NCI-H526 treated with DMSO at 0.1 percent for 48 hours (cell line): ENCODE measurements around the gene CLPTM1.
"Not testable (repeated sequence)": the region's sequence is repeated elsewhere in the genome, so short reads cannot be mapped to it uniquely, and the experiment has no call there.

Experiments used
- DNase-seq: peaks from one replicate; lab custom pipeline; 2025; lab: John Stamatoyannopoulos, UW

CLPTM1 gene

GRCh38 chr19:44954649-44955504, at the start of gene CLPTM1:
Gene CLPTM1, plus strand, starts transcription at chr19:44955380. Its CDS starts 16 bp downstream, at chr19:44955396.
- DNase-seq: peak; percentile 96

GRCh38 chr19:44905437-44906160, 49.6 kb upstream of the CLPTM1 start, which contains the start of gene APOE:
Gene APOE, plus strand, starts transcription at chr19:44905796. Its CDS starts 829 bp downstream, at chr19:44906625.
- DNase-seq: no peak

GRCh38 chr19:44907613-44908012, 47.6 kb upstream of the CLPTM1 start:
- DNase-seq: no peak

- DNase-seq: no peak
Observed at GRCh38 chr19:44908074-44908835, 46.9 kb upstream of the CLPTM1 start.

GRCh38 chr19:44908836-44909261, 46.3 kb upstream of the CLPTM1 start:
- DNase-seq: no peak

- DNase-seq: no peak
Observed at GRCh38 chr19:44909775-44910174, 45.4 kb upstream of the CLPTM1 start.

GRCh38 chr19:44911896-44912295, 43.3 kb upstream of the CLPTM1 start:
- DNase-seq: not testable (repeated sequence)

- no peak for DNase-seq
Observed at GRCh38 chr19:44912854-44913253, 42.3 kb upstream of the CLPTM1 start.

GRCh38 chr19:44913512-44914432, 41.4 kb upstream of the CLPTM1 start:
- not testable (repeated sequence) for DNase-seq

GRCh38 chr19:44914433-44915206, 40.6 kb upstream of the CLPTM1 start, which contains the start of gene APOC1:
Gene APOC1, plus strand, starts transcription at chr19:44914608. Its CDS starts 284 bp downstream, at chr19:44914892.
- DNase-seq: peak; percentile 76

GRCh38 chr19:44924243-44924725, 30.9 kb upstream of the CLPTM1 start:
- DNase-seq: no peak

GRCh38 chr19:44925114-44925891, 29.9 kb upstream of the CLPTM1 start:
- no peak for DNase-seq

- not testable (repeated sequence) for DNase-seq
Observed at GRCh38 chr19:44926245-44927077, 28.7 kb upstream of the CLPTM1 start.

GRCh38 chr19:44927746-44928145, 27.4 kb upstream of the CLPTM1 start:
- no peak for DNase-seq

GRCh38 chr19:44930088-44930487, 25.1 kb upstream of the CLPTM1 start:
- DNase-seq: no peak

- DNase-seq: no peak
Observed at GRCh38 chr19:44931541-44931940, 23.6 kb upstream of the CLPTM1 start.

GRCh38 chr19:44939668-44940067, 15.5 kb upstream of the CLPTM1 start:
- DNase-seq: no peak

- DNase-seq: no peak
Observed at GRCh38 chr19:44942067-44942571, 13.1 kb upstream of the CLPTM1 start, which contains the start of gene APOC4. Gene APOC4, plus strand, starts transcription at chr19:44942237. Its CDS starts 41 bp downstream, at chr19:44942278.
